GM19468 (cell line): ENCODE results near the gene OR9Q2.
"Not testable (repeated sequence)": the region's sequence is repeated elsewhere in the genome, so short reads cannot be mapped to it uniquely, and the experiment has no call there.

Source experiments
- ATAC-seq: cut with Tn5 transposase; IDR thresholded peaks from one replicate; pipeline ENCODE4 v1.9.1; 2021; ENCODE audit warnings: mild to moderate bottlenecking, moderate library complexity, moderate number of reproducible peaks; ENCODE audit not compliant: unreplicated experiment; ENCODE audit errors: extremely low read depth

OR9Q2 gene, protein sequence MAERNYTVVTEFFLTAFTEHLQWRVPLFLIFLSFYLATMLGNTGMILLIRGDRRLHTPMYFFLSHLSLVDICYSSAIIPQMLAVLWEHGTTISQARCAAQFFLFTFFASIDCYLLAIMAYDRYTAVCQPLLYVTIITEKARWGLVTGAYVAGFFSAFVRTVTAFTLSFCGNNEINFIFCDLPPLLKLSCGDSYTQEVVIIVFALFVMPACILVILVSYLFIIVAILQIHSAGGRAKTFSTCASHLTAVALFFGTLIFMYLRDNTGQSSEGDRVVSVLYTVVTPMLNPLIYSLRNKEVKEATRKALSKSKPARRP

DNA sequence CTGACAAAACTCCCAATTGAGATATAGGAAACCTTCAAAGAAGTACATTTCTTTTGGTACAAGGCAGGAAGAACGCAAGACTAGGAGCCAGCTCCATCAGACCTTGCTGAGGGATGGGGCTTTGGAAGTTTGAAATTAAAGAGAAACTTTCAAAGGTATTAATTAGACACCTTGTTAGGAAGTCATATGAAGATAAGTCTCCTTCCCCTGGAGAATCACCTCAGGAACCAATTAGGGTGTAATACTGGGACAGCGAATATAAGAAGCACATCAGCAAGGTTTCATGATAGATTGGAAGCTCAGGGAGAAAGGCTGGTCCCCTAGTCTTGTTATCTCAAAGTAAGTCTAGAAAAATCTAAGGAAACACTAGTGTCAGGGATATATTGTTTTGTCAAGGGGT, at the start of gene OR9Q2:
OR9Q2 (plus strand) TSS at position 301 of the 400 bp plus-strand sequence. CDS start 1,421 bp downstream, outside the sequence.
- ATAC-seq: no peak

DNA sequence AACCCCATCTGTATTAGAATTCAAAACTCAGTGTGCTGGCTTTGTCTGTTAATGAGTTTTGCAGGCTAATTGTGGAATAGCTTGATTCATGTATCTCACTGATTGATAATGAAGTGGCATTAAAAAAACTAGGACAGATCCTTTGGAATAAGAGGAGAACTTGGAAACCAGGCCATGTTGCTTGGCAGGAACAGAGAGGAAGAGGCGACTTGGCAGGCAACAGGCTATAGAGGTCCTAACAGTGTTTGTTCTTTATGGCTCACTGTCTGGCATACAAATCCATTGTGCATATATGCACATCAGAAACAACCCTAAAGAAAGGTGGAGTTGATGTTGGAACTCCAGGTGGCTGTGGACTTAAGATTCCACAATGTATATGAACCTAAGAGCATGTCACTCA, 46.1 kb upstream of the OR9Q2 start:
- ATAC-seq: no peak

DNA sequence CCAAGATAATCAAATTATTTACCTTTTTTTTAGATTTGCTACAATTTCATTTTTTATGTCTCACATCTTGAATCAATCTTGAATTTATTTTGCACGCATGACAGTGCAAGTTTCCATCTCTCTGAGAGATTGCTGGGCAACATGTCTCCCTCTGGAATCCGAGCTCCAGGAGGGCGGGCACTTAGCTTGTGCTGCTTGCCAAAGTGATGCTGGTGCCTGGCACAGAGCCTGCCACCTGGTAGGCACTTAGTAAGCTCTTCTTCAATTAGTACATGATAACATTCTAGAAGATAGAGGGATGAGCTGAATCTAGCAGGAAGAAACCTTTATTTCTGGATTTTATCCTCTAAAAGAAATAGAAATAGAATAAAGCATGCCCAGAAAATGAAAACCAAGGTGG, 36.1 kb upstream of the OR9Q2 start:
- ATAC-seq: no peak

DNA sequence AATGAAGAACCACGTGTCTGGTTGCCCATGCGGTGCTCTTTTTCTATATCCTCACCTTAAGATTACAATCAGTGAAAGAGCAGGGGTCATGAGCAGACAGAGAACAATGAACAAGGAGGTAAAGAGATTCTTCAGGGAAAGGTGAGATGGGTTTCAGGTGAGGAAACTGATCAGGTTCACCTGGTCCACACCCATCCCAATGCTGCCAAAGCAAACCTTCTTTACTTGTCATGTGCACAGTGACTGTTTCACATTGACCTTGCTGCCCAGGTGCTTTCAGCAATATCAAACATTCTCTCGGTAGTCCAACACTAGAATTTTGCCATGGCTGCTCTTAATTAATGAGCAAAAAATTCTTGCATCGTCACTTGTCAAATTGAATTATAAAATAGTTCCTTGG, 24.5 kb upstream of the OR9Q2 start:
- no peak for ATAC-seq

DNA sequence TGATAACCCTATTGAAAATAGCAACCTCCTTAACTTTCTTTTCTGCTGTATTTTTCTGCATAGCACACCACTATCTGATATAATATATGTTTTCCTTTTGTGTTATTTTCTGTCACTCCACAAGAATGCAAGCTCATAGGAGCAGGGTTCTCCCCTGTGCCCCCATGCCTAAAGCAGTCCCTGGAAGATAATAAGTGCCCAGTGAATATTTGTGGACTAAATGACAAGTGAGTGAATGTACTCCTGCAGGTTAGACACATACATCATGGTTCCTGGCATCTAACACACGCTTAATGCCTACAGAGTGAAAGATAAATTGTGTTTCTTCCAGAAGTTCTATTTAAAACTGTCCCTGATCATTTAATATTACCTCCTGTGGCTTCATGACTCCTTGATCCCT, 23.9 kb upstream of the OR9Q2 start:
- no peak for ATAC-seq

DNA sequence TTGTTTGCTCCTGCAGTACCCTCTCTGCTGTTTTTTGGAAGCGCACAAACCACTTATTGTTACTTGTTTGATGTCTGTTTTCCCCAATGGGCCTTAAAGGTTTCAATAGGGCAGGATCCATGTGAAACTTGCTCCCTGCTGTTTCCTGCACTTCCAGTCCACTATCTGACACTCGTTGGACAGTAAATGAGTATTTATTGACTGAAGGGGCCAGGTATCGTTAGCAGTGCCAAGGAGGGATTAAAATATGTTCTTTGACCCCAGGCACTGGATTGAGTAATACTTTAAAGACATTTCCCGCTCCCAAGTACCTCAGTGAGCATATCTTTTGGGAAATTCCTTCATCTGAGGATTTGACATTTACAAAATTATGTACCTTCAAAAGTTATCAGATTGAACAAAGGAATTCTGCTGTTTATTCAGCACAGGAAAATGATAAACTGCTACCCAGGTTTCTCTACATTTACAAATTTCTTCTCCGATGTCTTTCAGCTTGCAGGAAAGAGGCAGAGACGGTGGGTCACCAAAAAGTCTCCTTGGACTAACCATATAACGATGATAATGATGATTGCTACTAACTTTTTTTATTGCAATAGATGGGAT, 23.3 kb upstream of the OR9Q2 start:
- ATAC-seq: no peak

DNA sequence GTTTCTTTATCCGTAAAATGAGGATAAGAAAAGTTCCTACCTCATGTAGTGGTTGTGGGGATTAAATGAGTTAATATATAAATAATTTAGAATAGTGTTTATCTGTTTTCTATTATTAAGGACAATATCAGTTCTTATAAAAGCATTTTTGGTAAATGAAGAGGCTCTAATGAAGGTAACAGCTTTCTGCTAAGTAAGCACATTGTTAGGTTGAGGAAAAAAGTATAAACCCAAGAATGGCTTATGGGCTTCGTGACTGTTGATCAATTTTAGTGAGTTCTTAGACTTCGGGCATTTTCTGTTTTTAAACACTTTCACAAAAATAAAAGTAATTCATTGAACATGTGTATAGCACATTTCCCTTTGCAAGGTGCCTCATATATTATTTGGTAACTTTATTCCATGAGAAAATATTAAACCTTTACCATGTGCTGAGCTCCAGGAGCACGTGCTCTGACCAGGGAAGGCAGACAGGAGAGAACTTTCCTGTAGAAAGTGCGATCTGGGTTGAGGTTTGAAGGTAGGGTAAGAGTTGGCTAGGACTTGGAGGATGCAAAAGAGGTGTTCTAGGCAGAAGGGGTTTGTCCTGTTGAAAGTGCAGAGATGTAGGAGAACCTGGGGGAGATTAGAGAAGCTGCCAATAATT, 11.3 kb upstream of the OR9Q2 start:
- ATAC-seq: no peak

DNA sequence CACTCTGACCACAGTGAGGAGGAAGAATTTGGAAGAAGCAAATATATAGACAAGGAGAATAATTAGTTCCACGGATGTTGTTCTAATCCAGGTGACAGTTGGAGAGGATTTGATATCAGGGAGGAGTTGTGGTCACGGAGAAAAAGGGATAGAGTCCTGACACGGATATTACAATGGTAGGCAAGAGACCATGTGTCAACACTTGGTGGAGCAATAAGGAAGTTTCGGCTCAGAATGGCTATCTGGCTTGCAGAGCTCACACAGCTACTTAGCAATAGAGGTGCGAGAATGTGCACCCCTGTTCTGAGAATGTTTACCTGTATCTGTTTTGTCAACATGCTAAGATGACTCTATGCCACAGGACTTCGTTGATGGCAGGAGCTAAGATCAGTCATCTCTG, 10.4 kb upstream of the OR9Q2 start:
- ATAC-seq: no peak

DNA sequence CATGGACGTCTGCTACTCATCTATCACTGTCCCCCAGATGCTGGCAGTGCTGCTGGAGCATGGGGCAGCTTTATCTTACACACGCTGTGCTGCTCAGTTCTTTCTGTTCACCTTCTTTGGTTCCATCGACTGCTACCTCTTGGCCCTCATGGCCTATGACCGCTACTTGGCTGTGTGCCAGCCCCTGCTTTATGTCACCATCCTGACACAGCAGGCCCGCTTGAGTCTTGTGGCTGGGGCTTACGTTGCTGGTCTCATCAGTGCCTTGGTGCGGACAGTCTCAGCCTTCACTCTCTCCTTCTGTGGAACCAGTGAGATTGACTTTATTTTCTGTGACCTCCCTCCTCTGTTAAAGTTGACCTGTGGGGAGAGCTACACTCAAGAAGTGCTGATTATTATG, 9.2 kb upstream of the OR9Q2 start:
- no peak for ATAC-seq

DNA sequence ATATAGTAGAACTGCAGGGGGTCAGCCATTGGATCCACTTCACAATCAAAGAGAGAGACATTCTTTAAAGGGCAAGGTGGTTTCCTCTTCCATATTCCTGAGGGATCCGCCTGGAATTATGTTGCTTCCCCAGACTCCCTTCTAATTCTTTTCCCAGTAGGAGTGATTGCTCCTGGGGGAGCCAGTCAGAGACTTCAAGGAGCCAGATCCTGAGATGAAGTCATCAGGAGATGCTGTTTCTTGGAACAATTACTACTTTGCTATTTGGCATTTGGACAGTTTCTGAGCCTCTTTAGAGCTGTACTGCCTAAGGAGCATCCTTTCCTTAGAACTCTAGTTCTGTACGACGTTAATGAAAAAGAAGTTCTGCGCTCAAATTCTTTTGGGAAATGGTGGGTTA, 1.9 kb upstream of the OR9Q2 start:
- no peak for ATAC-seq

DNA sequence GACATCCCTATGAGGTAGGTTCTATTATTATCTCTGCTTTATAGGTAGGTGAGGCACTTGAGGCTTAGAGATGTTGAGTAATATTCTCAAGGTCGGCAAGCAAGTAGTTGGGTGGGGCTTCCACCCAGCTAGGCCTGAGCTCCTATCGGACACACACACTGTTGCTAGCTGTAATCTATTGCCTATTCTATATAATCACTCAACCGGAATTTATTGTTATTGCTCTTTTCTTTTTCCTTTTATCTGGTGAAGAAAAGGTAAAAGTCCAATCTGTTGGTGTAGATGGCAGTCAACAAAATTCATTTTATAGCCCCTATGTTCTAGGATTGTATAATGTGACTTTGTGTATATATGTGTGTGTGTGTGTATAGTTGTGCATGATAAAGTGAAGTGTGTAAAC, 3.4 kb downstream of the OR9Q2 start:
- no peak for ATAC-seq

DNA sequence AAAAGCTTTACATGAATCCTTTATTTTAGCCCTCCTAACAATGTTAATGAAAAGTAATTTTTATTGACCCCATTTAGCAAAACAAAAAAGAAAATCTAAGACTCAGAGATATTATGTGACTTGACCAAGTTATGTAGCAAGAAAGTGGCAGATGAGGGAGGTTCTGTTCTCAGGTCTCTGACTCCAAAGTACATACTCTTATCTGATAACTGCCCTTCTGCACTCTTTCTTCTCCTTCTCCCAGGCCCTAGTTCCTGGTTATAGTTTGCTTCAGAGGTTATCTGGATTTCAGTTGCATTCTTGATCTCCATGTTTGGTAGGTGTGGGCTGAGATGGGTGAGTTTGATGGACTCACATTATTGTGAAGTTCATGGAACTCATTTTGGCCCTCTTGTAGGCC, 4.5 kb downstream of the OR9Q2 start:
- no peak for ATAC-seq

DNA sequence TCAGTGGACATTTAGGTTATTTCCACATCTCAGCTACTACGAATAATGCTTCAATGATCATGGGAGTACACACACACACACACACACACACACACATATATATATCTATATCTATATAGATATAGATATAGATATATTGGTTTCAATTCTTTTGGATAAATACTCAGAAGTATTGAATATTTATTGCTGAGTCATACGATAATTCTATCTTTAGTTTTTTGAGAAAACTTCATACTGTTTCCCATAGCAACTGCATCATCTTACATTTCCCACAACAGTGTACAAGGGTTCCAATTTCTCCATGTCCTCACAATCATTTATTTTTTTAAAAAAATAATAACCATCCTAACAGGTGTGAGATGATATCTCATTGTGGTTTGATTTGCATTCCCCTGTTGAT, 7.1 kb downstream of the OR9Q2 start:
- no peak for ATAC-seq

DNA sequence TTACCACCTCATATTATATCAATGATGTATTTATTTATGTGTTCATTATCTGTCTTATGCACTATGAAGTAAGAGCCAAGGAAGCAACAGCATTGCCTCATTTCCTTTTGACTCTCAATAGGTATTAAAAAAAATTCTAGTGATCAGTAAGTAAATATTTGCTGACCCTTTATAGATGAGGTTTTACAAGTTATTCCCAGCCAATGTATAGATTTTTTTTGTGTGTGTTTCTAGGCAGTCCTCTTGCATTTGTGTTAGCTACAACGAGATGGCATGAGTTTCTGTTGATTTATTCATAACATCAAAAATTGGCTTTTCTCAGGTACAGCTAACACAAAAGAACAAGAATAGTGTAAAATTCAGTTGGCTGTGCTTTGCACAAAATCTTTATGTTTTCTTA, 10.4 kb downstream of the OR9Q2 start:
- no peak for ATAC-seq

DNA sequence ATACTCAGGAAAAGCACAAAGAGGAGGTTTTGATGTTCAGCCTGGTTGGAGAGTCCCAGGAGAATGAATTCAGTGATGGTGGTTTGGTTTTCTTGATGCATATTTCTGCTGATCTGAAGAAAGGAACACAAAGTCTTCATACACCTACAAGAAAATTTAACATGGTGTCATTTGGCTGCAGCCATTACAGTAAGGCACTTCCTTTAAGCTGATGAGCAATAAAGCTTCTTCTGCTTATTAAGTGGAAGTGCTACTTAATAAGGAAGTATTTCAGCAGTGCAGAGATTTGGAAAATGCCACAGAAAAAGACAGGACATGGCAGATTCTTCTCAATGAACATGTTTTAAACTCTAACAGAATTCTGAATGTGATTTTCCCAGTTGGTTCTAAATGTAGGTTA, 15.2 kb downstream of the OR9Q2 start, which contains the start of gene OR1S2:
OR1S2 (minus strand) TSS at position 101 of the 400 bp plus-strand sequence; CDS start at position 101, 0 bp downstream.
- no peak for ATAC-seq

DNA sequence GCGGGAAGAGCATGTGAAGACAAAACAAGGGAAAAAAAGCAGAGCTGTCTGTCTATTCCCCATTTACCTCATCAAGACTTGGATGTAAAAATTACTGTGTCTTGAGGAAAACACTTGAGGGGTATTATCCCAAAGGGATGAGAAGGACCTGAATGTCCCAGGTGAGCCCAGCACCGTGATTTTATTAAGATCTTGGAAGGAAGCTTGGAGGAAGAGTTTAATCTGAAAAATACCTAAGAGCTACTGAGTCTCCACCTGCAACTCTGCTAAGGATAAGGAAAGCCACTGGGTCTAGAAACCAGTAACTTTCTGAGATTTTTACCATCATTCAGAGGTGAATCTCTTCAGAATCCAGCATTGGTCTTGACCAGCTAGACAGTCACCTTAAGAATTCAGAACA, 23.6 kb downstream of the OR9Q2 start, which contains the start of gene OR1S1:
OR1S1 (plus strand) TSS at position 301 of the 400 bp plus-strand sequence.
- not testable (repeated sequence) for ATAC-seq

DNA sequence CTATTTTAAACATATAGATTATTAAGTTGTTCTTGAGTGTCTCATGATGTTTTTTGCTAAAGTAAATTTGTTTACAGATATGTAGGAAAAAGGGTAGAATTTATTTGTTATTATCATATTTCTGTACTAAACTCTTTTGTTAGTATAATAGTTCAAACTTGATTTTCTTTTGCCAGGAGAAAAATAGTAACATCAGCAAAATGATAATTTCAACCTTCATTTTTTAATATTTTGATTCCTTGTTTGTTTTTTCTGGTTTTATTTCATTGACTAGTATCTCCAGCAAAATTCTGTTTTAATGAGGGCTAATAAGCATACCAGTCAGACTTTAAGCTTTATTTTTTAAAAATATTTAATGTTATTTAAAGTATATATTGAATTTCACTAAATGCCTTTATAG, 27.6 kb downstream of the OR9Q2 start:
- no peak for ATAC-seq

DNA sequence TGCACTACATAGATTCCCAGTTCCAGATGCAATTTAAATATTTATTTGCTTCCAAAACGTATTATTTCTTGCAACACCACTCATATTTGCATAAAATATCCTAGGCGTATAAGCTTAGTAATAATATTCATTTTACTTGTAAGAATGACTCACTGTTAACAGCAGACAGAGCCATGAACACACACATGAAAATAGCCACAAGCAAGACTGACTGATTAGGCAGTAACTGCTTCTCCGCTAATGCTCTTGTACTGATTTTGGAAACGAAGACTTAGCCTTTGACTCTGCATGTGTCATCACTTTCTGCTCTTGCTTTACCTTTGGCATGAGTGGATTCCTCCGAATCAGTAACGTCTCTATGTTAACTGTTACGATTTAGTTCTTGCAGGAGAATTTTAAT, 33.9 kb downstream of the OR9Q2 start:
- ATAC-seq: no peak

DNA sequence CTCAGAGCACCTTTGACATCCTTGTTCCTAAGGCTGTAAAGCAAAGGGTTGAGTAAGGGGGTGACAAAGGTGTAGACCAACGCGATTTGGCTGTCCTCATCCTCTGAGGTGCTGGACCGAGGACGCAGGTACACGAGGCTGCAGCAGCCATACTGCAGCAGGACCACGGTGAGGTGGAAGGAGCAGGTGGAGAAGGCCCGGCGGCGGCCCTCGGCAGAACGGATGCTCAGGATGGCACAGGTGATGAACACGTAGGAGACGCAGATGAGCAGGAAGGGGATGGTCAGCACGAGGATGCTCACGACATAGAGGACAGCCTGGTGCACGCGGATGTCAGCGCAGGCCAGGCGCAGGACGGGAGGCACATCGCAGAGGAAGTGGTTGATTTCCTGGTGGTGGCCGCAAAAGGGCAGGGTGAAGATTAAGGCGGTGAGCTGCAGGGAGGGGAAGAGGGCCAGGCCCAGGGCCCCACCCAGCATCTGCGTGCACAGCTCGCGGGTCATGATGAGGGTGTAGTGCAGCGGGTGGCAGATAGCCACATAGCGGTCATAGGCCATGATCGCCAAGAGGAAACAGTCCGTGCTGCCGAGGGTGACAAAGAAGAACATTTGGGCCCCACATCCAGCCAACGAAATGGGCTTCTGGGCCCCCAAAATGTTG, 39.2 kb downstream of the OR9Q2 start:
- no peak for ATAC-seq
